HG02642 (cell line): ENCODE results near the gene COL16A1.

Experiments
- ATAC-seq: cut with Tn5 transposase; IDR thresholded peaks from one replicate; pipeline ENCODE4 v1.9.1; 2021; ENCODE audit warnings: mild to moderate bottlenecking; ENCODE audit not compliant: unreplicated experiment, poor library complexity

COL16A1 gene

DNA sequence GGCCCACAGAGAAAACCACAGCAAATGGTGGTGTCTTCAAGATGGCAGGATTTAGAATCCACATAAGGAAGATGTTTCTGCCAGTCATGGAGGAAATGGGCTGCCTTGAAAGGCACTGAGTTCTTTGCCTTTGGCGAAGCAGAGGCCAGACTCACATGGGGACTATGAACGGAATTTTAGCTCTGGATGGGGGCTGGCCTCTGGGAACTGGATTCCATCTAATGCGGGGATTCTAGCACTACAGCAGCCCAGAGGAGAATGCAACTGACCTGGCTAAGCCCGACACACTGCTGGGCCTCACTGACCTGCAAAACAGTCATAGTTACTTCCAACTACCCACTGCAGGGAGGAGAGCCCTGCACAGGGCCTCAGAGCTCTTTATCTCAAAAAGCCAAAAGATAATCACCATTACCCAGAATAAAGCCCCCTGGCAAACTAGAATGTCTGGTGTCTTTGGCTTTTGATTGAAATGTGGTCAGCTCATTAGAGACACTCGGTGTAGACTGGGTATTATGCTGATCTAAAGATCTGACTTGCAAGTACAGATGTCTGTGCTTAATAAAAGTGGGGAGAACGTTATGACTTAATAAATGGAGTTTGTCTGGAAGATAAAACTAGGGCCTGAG is 74.8 kb downstream of the COL16A1 start:
- ATAC-seq = no peak

DNA sequence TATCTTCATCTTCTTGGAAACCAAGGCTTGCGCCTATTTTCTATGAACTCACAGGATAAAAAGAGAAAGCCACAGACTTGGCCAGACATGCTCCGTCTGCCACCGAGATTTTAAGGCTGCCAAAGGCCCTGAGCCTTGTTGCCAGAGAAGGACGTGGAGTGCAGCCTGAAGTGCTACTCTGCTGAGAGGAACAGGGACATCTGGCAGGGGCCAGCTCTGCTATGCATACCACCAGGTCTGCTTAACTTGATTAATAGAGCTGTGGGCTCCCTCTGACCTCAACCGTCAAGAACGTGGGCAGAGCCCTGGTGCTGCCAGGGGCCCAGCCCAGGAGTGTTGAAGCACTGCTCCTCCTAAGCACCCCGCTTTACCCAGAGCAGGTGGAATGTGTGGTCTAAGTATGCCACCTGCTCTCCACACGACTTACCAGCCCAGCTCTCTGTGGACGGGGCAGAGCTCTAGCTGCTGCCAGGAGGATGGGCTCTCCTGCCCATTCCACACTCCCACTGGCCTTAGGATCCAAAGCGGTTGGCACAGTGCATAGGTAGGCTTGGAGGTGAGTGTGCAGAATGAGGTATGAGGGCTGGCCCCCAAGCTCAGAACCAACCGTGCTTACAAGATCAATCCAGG is 75.8 kb downstream of the COL16A1 start:
- ATAC-seq = no peak

DNA sequence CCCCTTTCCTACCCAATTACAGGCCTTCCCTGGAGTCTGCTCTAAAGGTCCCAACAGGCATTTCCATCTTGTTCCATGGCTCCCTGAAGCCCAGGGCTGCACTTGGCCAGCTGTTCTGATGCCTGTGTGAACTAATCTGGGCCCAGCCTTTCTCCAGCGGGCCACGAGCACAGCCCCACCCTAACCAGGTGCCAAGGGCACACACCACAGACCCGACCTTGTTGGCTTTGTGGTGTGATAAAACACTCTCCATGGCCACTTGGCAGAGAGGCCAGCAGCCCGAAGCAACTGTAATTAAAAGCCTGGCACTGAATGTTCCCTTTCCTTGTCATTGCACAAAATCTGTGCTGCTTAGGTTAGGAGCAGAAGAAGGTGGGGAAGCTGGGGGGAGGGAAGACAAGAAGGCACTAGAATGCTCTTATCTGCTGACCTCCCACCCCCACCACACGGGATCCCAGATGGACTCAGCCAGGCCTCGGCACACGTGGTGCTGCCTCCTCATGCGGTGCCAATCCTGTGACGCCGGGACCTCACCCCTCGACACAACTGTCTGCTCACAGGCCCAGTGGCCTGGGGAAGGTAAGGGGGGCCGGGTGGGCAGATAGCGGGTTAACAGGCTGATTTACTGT is 76.4 kb downstream of the COL16A1 start:
- no peak for ATAC-seq

DNA sequence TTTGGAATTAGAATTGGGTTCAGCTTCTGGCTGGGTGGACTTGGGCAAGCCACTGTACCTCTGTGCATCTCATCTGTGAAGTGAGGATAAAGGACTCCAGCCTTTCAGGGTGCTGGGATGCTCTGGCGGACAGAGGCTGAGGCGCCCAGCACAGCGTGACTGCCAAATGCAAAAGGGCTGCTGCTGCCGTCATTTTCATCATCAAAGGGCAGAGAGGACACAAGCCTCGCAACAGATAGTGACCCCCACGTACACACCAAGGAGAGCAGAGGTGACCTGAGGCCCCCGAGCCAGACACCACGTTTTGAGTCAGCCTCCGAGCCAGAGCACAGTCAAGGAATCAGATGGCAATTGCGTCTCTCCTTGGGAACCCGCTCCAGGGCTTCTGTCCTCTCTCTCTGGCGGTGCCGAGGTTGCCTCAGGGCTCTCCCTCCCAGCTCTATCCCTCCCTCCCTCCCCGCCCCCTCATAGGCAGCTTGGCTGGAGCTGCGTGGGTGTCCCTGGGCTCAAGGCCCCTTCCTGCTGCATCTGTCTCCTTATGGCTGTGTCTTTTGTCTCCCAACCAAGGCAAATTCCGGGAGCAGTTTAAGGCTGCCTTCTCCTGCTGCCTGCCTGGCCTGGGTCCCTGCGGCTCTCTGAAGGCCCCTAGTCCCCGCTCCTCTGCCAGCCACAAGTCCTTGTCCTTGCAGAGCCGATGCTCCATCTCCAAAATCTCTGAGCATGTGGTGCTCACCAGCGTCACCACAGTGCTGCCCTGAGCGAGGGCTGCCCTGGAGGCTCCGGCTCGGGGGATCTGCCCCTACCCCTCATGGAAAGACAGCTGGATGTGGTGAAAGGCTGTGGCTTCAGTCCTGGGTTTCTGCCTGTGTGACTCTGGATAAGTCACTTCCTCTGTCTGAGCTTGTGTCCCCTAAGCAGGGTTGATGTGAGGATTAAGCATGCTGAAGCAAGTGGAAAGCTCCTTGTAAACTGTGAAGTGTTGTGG is 77.3 kb downstream of the COL16A1 start:
- ATAC-seq = no peak

DNA sequence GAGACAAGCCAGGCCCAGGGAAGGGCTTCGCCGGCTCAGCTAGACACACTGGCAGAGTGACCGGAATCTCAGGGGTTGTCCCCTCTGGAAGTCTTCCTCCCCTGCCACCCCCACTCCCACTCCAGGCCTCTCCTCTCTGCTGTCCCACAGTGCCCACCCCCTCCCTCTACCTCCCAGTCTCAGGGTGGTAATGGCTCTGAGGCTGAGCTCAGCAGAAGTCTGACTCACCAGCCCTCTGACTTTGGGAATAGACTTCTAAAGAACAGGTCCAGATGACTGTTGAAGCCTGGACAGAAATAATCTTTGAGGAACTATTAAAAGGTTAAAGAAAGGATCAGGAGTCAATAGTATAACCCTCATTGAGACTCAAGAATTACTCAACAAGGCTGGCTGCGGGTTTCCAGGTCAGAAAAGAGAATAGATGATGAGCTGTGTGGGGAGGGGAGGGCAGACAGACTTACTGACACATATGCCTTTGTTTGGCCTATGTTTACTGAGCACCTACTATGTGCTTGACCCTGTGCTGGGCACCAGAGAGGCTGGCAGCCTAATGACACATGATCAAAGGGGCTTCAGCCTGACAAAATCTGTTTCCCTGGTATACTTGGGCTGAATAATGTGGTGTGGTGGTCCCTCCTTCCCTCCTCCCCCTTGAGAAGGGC is 78.1 kb downstream of the COL16A1 start:
- no peak for ATAC-seq

DNA sequence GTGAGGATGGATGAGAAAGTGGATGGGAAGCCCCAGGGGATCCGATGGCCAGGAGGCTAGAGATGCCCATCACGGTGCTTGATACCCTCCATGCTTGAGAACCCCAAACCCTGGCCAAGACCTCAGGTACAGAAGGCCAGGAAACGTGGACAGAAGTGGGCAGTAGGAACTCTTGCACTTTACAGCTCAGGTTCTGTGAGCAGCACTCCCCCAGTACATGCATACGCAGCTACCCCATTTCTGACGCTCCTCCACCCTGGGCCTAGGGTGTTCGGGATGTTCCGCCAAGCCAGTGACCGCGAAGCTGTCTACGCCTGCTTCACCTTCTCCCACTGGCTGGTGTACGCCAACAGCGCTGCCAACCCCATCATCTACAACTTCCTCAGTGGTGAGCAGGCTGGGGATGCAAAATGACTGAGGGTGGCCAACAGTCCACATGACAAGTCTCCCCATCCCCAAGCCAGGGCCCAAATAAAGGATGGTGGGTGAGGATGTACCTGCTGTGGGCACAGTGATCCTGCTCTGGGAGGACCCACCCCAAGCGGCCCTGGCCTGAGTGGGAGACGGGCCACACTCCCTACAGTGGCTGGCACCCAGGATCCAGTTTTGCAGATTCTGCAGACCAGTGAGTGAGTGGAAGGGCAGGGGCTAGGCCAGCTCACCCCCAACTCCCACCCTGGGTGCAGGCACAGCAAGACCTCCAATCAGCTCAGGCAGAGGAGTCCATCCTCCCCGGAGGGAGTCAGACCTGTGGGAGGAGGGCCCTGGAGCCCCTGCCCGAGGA is 78.9 kb downstream of the COL16A1 start:
- no peak for ATAC-seq

DNA sequence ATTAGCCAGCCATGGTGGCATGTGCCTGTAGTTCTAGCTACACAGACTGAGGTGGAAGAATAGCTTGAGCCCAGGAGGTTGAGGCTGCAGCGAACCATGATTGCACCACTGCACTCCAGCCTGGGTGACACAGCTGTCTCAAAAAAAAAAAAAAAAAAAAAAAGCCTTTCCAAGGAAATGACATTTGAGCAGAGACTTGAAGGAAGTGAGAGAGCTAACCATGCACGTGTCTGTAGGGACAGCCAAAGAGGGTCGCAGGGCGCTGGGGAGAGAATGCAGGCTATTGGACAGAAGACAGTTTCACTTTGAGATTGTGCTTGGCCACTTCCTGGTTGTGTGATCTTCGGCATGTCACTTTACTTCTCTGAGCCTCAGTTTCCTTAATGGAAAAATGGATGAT is 79.5 kb downstream of the COL16A1 start:
- ATAC-seq = no peak

DNA sequence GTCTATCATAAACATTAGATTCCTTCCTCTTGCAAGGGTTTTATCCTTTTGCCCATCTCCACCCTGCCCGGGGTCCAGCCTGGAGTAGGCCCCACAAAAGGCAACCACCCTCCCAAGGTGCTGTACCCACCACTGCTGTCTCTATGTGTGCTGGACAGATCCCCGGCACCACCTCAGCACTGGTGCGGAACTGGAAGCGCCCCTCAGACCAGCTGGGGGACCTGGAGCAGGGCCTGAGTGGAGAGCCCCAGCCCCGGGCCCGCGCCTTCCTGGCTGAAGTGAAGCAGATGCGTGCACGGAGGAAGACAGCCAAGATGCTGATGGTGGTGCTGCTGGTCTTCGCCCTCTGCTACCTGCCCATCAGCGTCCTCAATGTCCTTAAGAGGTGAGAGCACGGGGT is 80.5 kb downstream of the COL16A1 start:
- ATAC-seq = no peak

DNA sequence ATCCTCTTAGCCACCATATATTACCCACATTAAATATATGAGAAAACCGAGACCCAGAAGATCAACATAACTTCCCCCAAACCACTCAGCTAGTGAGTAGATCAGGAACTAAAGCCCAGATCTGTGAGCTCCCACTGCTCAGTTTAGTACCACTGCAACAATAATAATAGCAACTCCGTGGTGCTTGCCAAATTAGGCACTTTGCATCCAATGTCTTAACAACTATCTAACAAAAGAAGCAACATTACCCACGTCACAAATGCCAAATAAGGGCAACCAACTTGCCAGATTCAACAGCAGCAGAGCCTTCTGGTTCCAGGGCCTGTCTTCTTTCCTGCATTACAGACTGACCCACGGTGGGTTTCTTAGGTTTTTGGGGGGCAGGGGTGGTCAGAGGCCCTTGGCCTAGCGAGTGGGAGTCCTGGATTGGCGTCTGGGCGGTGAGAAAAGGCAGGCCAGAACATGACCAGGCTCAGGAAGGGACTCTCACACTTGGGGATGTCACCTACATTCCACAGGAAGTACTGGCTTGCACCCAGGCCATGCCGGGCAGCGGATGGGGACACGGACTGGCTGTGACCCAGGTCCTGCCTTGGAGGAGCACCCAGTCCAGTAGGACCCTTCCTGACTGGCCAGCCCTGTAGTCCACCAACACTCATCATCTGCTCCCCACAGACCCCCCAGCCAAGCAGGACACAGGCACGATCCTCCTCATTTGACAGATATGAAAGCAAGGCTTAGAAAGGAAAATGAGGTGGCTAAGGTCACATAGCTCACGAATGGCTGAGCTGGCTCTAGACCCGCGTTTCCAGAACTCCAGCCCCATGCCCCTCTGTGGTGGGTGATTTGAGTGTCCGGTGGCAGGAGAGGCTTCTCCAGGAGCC is 81.7 kb downstream of the COL16A1 start:
- no peak for ATAC-seq

DNA sequence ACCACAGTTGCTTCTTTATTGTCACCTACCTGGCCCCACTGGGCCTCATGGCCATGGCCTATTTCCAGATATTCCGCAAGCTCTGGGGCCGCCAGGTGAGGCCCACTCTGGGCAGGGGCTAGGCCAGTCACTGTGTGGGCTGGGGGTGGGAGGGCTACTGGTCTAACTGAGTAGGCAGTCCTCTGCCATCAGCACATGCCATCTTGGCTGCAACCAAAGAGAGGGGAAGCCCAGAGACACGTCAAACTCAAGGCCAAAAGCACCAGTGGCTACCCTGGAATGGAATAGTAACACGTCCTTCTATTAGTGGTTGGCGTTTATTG is 82.4 kb downstream of the COL16A1 start:
- ATAC-seq = no peak

DNA sequence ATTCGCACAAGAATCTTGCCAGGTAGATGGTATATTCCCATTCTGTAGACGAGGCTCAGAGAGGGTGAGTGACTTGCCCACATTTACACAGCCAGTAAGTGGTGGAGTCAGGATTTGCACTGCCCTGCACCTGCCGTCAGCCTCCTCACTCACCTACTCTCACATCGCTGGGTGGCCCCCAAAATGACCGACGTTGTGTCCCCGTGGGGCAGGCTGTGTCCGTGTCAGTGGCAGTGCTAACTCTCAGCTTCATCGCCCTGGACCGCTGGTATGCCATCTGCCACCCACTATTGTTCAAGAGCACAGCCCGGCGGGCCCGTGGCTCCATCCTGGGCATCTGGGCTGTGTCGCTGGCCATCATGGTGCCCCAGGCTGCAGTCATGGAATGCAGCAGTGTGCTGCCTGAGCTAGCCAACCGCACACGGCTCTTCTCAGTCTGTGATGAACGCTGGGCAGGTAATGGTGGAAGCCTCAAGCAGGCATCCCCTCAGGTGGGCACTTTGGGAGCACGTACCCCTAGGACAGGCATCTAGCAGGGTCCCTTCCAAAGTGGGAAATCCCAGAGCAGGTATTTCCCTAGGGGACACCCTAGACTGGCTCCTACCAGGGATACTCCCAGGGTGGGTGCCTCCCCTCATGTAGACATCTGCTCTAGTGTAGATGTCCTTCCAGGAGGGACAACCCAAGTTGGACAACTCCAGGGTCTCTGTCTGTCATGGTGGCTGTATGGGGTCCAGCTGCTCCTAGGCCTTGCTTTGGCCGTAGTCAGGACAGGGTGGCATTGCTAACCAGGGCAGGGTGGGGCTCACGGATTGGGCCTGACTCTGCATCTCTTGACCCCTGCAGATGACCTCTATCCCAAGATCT is 83.0 kb downstream of the COL16A1 start:
- no peak for ATAC-seq

DNA sequence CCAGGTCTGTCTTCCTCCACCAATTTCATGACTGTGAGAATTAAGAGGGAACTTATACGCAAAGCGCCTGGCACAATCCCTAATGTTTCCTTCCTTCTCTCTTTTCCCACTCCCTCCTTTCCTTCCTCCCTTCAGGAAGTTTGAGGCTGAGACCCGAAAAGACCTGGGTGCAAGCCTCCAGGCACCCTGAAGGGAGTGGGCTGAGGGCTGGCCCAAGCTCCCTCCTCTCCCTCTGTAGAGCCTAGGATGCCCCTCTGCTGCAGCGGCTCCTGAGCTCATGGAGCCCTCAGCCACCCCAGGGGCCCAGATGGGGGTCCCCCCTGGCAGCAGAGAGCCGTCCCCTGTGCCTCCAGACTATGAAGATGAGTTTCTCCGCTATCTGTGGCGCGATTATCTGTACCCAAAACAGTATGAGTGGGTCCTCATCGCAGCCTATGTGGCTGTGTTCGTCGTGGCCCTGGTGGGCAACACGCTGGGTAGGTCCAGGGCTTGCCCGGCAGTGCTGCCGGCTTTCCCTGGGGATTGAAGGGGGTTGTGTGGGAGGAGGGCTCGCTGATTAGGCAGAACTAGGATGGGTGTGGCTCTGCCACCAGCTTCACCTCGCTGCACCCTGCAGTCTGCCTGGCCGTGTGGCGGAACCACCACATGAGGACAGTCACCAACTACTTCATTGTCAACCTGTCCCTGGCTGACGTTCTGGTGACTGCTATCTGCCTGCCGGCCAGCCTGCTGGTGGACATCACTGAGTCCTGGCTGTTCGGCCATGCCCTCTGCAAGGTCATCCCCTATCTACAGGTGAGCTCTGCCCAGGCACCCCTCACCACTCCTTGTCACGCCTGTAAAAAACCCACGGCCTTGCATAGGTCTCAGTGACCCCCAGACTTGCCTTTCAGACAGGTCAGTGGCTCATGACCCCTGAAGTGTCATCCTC is 84.6 kb downstream of the COL16A1 start:
- ATAC-seq = no peak

DNA sequence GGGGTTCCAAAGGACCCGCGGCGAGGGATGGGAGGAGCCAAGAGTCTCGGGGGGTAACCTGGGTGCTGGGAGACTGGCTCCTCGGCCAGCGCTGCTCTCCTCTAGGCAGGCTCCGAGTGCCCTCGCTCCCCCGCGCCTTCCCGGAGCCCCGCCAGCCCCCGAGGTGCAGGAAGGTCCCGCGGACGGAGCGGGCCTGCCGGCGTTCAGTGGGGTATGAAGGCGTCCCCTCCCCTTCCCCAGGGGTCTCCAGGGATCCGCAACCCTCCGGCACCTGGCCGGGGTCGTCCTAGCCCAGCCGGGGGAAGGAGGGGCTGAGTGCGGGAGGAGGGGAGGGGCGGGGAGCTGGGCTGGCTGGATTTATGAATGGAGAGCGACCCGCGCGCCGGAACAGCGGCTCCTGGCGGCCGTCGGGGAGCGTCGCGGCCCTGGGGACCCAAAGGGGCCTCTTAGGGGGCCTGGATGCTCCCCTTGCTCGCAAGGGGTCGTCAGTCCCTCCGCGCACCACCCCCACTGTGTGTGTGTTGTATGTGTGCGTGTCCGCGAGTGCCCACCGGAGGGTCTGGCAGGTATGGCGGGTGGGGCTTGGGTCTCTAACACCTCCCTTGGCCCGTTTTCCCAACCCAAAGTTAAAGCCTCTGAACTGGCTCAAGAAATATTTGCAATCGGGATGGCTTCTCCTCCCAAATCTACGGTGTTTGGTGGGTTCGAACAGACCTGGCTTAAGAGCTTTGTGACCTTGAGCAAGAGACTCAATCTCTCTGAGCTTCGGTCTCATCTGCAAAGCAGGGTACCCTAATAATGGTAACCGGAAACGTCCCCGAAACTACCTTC is 85.7 kb downstream of the COL16A1 start:
- no peak for ATAC-seq

DNA sequence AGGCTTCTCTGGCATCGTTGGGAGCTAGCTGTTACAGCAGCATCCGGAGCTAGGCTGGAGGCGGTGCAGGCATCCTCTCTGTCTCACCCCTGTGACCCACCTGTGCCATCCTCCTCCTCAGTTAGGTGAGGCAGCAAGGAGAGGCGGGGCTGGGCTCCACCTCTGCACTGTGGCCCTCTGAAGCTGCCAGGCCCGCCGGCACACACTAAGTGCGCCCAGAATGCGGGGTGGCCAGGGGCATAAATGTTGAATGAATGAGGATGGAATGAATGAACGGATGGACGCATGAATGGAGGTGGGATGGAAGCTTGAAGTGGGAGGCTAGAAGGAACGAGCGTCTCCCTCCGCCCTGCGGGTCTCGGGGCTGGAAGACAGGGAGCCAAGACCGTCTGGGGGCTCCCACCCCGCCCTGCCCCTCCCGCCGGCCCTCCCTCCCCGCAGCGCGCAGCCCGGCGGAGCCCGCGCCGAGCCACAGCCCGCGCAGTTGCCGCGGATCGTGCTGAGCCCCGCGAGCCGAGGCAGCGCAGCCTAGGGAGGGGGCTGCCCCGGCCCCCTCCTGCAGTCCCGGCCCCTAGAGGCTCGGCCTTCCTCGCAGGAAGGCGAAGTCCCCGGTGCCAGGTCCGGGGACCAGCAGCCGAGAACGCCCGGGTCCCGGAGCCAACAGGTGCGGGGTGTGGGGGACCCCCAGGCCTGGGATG is 86.5 kb downstream of the COL16A1 start, which contains the start of gene HCRTR1:
Gene HCRTR1, plus strand, starts transcription at position 472 of the 698 bp plus-strand sequence. CDS start 1,504 bp downstream, outside the sequence.
- ATAC-seq = no peak

DNA sequence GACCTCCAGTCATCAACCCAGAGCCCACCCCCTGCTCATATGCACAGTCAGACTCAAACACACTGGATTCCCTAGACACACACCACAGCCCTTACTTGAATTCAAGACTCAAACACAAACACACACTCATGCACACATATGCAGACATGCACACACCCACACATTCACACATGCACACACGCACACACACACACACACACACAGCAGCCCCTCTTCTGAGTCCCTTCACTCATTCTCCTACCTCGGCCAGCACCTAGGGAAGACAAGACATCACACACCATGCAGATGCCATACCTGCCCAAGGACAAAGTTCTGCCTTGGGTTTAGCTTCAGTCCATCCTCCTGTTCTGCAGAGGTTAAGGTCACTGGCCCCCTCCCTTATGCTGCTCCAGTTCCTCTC is 87.9 kb downstream of the COL16A1 start:
- ATAC-seq = no peak
